Stimulated activated CD4-positive, alpha-beta T cell treated with anti-CD3 and anti-CD28 coated beads, Interleukin-2, amount 100 ng/mL, for 4 hours (primary cell): Measurements from ENCODE around the gene DBH.

ENCODE experiments used
- DNase-seq: peaks from one replicate; pipeline ENCODE4 v3.0.0-alpha.2; 2020; ENCODE audit warnings: low read depth

Gene DBH

DNA sequence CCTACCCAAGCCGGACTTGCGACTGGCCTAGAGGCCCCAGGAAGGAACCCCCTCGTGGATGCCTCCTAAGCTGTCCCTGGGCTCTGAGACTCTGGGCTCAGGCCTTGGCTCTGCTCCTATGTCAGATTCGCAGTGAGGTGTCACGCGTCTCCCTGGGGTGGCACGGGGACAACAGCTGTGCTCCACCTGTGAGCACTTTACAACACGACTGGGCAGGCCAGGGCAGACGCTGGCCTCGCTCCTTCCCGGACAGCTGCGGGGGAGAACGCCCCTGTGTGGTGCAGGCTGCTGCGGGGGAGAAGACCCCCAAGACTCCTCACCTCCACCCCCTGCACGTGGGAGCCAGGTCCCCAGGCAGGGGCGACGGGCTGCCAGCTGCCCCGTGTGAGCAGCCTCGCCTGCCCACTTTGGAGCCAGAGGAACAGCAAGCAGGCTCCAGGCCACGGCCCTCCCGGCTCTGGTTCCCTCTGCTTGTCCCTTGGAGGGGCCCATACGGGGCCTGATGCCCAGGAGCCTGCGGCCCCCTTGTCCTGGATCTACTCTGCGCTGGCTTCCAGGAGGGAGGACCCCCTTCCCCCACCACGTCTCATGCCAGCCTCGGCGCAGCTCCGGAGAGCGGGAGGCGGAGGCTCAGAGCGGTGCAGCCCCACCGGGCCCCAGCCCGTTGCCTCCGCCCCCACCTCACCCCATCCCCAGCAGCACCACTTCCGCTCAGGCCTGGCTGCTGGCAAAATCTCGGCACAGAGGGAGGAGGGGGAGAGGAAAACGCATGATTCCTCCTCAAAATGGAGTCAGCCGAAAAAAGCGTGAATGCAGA is 66.0 kb downstream of the DBH start:
- peak; percentile 57 for DNase-seq

DNA sequence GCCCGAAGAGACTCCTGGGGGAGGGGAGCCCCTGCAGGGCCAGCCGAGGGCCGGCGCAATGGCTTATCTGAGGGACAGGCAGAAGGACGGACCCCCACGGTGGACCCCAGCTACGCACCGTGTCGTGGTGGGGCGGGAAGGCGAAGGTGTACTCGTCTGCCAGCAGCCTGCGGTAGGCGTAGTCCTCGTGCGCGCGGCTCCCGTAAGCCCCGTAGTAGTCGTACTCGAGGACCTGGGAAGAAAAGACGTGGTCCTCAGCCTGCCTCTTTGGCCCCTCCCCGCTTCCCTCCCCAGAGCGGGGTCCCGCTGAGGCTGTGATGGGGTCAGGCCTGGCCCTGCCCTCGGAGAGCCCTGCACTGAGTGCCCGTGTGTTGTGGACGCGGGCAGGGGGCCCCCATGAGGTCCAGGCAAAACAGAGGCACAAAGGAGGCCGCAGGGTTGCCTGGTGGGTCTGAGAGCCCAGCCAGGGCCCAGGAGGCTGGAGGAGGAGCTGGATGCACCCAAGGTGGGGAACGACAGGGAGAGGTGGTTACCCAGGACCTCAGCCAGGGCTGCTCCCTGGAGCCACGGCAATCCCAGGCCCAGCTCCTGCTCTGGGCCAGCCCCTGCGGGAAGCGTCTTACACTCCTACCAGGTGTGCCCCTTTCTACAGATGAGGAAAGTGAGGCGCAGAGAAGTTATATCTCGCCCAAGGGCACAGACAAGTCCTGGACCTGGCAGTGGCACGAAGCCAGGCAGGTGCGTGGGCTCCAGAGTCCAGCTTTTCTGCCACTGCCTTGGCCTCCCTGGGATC is 66.8 kb downstream of the DBH start:
- DNase-seq = peak; percentile 12

DNA sequence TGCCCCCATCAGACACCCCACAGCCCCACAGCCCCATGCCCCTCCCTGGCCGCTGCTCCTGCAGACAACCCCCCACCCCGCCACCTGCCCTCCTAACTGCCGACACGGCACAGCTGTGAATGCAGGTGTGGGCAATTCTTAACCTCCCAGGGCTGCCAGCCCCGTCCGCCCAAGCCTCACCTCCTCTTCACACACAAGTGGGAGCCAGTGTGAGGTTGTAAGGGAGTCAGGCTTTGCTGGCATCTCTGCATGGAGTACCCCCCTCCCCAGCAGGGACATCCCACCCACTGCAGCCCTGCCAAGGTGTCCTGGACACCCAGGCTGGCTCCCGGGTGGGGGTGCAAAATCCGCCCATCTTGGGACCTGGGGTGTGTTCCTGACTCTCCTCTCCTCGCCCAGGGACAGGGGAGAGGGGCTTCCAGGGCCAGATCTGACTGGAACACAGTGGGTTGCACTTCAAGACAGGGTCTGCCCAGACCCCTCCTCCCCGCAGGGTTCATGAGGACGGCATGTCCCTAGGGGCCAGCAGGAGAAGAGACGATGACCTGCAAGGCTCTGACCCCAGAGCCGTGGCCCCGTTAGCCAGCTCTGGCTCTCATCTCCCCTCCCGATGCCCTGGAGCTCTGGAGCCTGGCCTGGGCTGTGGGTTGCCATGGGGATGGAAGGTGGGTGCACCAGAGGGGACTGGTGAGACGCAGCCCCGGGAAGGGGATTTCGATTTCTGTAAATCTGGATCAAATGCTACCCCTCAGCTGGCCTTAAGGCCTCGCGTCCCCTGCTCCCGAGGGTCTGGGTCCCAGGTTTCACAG is 67.6 kb downstream of the DBH start:
- DNase-seq = no peak

DNA sequence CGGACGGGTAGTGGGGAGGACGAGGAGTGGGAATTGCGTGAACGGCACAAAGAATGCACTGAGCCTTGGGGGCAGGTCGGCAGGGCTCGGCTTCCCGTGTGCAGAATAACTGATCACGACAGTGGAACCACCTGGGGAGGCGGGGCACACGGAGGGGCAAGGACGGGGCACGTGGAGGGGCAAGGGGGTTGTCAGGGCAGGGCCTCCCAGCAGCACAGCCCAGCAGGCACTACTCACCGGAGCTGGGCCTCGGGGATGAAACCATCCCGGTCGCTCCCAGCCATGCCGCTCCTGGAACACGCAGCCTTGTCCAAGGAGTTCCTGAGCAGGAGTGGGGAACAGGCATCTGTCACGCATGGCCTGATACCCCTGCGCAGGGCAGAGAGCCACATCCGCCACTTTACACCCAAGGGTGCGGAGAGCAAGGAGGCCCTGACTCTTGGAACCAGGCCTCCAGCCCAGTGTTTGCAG is 68.6 kb downstream of the DBH start:
- no peak for DNase-seq

DNA sequence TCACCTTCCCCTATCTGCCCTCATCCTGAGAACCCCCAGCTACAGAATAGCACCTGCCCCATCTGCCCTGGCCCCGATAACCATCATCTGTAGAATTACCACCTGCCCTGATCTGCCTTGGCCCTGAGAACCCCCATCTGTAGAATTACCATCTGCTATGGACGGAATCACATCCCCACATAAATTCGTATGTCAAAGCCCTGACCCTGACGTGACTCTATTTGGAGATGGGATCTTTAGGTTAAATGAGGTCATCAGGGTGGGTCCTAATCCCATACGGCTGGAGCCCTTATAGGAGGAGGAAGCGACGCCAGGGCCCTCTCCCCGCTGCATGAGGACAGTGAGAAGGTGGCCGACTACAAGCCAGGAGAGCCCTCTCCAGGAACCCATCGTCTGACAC is 69.4 kb downstream of the DBH start:
- DNase-seq = no peak

DNA sequence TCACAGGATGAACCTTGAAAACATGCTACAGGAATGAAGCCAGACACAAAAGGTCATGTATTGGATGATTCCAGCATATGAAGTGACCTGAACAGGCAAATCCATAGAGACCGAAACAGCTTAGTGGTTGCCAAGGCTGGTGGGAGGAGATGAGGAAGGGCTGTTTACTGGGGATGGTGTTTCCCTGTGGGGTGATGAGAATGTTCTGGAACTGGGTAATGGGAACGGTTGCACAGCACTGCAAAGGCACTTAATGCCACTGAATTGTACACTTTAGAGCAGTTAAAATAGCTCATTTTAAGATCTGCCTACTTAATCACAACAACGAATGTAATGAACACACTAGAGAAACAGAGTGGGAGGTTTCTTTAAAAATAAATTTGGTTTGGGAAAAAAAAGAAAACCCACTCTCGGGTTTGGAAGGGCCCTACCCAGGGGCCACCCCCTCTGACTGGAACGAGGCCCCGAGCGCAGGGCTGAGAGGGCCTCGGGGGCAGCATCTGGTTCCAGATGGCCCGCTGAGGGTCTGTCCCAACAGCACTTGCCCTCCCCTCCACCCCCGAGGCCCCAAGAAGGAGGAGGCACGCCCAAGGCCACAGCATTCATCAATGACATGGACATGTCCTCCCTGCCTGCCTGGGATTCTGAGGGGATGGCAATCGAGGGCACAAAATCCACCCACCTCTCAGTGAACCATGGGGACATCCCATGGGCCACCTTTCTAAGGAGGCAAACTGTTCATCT is 70.3 kb downstream of the DBH start:
- DNase-seq = no peak

DNA sequence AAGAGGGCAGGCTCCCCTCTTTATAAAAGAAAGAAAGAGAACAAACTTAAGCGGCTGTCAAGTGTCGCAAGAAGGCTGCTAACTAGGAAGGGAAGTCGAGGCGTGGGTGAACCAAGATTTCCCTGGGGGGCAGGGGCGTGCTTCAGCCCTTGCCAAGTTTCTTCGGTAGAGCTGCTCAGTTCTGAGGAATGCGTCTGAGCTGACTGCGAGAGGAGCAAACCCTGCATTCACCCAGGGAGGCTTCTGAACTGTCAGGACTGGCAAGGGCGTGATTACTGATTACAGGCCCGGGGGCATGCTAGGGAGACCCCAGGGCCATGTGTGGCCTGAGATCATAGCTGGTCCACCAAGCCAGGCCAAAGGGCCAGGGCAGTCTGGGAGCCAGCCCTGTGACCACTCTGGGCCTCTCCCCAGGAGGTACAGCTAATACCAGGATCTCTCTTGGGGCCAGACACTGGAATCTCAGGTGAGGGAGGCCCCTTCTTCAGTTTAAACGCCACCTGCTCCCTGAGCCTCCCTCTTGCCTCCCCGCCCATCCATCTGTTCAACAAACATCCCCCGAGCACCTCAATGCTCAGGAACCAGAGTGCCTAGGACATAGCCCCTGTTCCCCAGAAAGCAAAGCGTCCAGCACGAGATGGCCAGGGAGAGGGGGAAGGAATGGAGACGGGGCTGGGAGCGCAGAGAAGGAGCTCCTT is 71.1 kb downstream of the DBH start:
- no peak for DNase-seq

DNA sequence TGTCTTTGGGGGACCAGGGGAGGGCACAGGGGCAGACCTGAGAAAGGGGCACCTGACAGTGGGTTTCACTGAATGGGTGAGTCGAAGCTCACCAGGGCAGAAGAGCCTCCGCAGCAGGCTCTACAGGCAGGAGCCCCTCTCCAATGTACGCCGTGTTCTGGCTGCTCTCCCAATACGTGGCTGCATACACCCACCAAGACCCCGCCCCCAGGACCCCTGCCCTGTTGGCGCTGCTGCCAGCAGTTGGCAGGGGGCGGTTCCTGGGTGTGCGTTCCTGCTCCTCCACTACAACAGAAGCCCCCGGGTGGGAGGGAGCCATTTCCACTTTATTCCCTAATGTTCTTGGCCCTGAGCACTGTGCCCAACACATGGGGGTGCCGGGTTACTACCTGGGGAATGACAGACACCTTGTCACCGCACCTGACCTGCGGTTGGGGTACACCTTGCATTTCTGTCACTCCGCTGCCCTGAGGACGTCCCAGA is 71.6 kb downstream of the DBH start:
- no peak for DNase-seq

DNA sequence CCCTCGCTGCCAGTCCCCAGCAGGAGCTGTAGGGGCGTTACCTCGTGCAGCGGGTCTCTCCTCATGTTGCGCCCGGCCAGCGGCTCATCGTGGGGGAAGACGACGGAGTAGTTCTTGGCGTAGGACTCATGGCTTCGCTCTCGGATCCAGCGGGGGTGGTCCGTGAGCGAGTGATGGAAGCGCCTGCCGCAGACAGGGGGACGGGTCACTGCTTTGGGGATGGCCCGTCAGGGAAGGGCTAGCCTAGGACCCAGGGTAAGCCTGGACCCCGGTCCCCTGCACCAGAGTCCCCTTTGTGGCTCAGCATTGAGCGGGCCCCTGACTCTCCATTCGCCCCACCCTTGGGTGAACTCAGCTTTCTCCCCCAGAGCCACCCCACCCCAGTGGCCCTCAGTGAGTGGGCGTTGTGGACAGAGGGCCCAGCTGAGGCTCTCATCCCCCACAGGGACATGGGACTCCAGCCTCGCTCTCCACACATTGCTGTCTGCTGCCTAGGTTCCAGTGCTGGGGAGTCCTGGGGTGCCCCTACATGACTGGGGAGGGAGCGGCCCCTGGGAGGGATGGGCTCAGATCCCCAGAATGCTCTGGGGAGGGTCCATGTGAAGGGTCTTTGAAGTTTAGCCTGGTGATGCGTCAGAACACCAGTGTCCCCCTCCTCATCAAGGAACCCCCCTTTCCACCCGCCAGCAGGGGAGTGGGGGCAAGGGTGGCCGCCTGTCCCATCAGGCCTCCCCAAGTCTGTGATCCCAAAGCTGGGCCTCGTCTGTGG is 72.3 kb downstream of the DBH start:
- DNase-seq = no peak
